Nephron (organoid): ENCODE measurements around the gene RSU1.

Experiments
- H3K27ac Mint-ChIP-seq, 3 experiments: 2 replicates each; pipeline ENCODE4 v1.8.0; 2020; ENCODE audit warnings: mixed read lengths in 3 of 3, mild to moderate bottlenecking in 2 of 3, moderate library complexity in 1 of 3
- H3K27me3 Mint-ChIP-seq: 2 replicates; pipeline ENCODE4 v1.8.0; 2021; ENCODE audit warnings: low read depth, mild to moderate bottlenecking, moderate library complexity, mixed read lengths
- H3K36me3 Mint-ChIP-seq: 2 replicates; pipeline ENCODE4 v1.8.0; 2020; ENCODE audit warnings: low read depth, mixed read lengths
- H3K4me1 Mint-ChIP-seq: 2 replicates; pipeline ENCODE4 v1.8.0; 2020; ENCODE audit warnings: mixed read lengths
- H3K4me3 Mint-ChIP-seq, 3 experiments: 2 replicates each; pipeline ENCODE4 v1.8.0; 2020; ENCODE audit warnings: mild to moderate bottlenecking in 3 of 3, mixed read lengths in 3 of 3, moderate library complexity in 2 of 3
- H3K9me3 Mint-ChIP-seq: 2 replicates; pipeline ENCODE4 v1.8.0; 2020; ENCODE audit warnings: mixed read lengths
- CTCF ChIP-seq, 3 experiments: fragments of 200-600 bp; sonication (generic); IDR thresholded peaks; one replicate each; pipeline ENCODE4 v1.5.0; 2021; ENCODE audit warnings: antibody characterized with exemption in 3 of 3; ENCODE audit not compliant: unreplicated experiment in 3 of 3

Gene RSU1

GRCh38 chr10:16817125-16818019 is at the start of gene RSU1:
Gene RSU1 (minus strand): TSS chr10:16817424. CDS start chr10:16817081, 343 bp downstream.
- peaks cover 12% of the 10 kb centered on the region for H3K27me3 Mint-ChIP-seq
- peaks cover 13% of the 10 kb centered on the region for H3K9me3 Mint-ChIP-seq

GRCh38 chr10:16866541-16867275 is 49.5 kb upstream of the RSU1 start:
- H3K9me3 Mint-ChIP-seq, result peaks cover 2% of the 10 kb centered on the region
- H3K4me3 Mint-ChIP-seq, result no peak overlapping the region
- H3K4me1 Mint-ChIP-seq, result peaks cover 17% of the 10 kb centered on the region
- H3K27ac Mint-ChIP-seq, result peak overlapping the region in 2 of 3 experiments; percentile 54 to 60
- H3K36me3 Mint-ChIP-seq, result no peaks in the 10 kb centered on the region
- TF ChIP-seq CTCF (IDR thresholded peaks at IDR 0.05; ENCODE audit: unreplicated experiment in 3 of 3), result no peak
- no peaks in the 10 kb centered on the region for H3K27me3 Mint-ChIP-seq

More at GRCh38 chr10:16817125-16818019, at the start of gene RSU1:
- no peak for TF ChIP-seq CTCF (IDR thresholded peaks at IDR 0.05; ENCODE audit: unreplicated experiment in 3 of 3)
- Mint-ChIP-seq H3K4me1 (peaks cover 14% of the 10 kb centered on the region), H3K36me3 (peaks cover 16% of the 10 kb centered on the region), H3K27ac (peak within 1 kb of the TSS; percentile 52 to 79 (median 79)), H3K4me3 (peak within 1 kb of the TSS; percentile 90 to 95 (median 93))

- no peak overlapping the region for H3K4me3 Mint-ChIP-seq
- H3K27ac Mint-ChIP-seq, result no peak overlapping the region
- no peaks in the 10 kb centered on the region for H3K36me3 Mint-ChIP-seq
- H3K4me1 Mint-ChIP-seq, result peaks cover 17% of the 10 kb centered on the region
- TF ChIP-seq CTCF (IDR thresholded peaks at IDR 0.05; ENCODE audit: unreplicated experiment in 3 of 3), result no peak
- peaks cover 2% of the 10 kb centered on the region for H3K9me3 Mint-ChIP-seq
- H3K27me3 Mint-ChIP-seq, result no peaks in the 10 kb centered on the region
Observed at GRCh38 chr10:16865766-16866165, 48.5 kb upstream of the RSU1 start.

GRCh38 chr10:16863766-16864165 is 46.5 kb upstream of the RSU1 start:
- Mint-ChIP-seq H3K27ac (peak overlapping the region; percentile 7 to 14 (median 9)), H3K9me3 (peaks cover 2% of the 10 kb centered on the region), H3K4me3 (no peak overlapping the region), H3K36me3 (no peaks in the 10 kb centered on the region), H3K4me1 (peaks cover 14% of the 10 kb centered on the region), H3K27me3 (no peaks in the 10 kb centered on the region)
- TF ChIP-seq CTCF (IDR thresholded peaks at IDR 0.05; ENCODE audit: unreplicated experiment in 3 of 3), result no peak

- Mint-ChIP-seq H3K9me3 (peaks cover 2% of the 10 kb centered on the region), H3K27me3 (no peaks in the 10 kb centered on the region), H3K27ac (peak overlapping the region; percentile 40 to 58 (median 53)), H3K4me3 (no peak overlapping the region), H3K36me3 (no peaks in the 10 kb centered on the region), H3K4me1 (peaks cover 43% of the 10 kb centered on the region)
- TF ChIP-seq CTCF (IDR thresholded peaks at IDR 0.05; ENCODE audit: unreplicated experiment in 3 of 3), result no peak
Observed at GRCh38 chr10:16857419-16857818, 40.2 kb upstream of the RSU1 start.
